Natural killer cell treated with Interleukin-12 subunit alpha and Interleukin-12 subunit beta and Interleukin-15 and Interleukin-18, amount 100 ng/mL, for 72 hours (primary cell): ENCODE results near the gene ORMDL1. TPM values are rescaled to one million over a fixed set of nuclear protein-coding genes. Genes with fewer than 3 reads are reported as not detected.

Experiments used
- ATAC-seq, 2 donors: fragments of 150-1000 bp; cut with Tn5 transposase in 1 of 2; sonication (Bioruptor Pico), chemical (Tn5 transposase) in 1 of 2; 2 replicates each; pipeline ENCODE4 v1.10.0; 2021
- DNase-seq: peaks from one replicate; pipeline ENCODE4 v3.0.0; 2022; ENCODE audit warnings: low spot score
- H3K27ac Mint-ChIP-seq, 2 donors: 1 replicate in 1 of 2; 2 replicates in 1 of 2; pipeline ENCODE4 v1.8.0; 2022; ENCODE audit warnings: mixed read lengths in 2 of 2, mild to moderate bottlenecking in 1 of 2, moderate library complexity in 1 of 2
- H3K27me3 Mint-ChIP-seq, 2 donors: 1 replicate in 1 of 2; 2 replicates in 1 of 2; pipeline ENCODE4 v1.8.0; 2022; ENCODE audit warnings: mixed read lengths in 2 of 2
- H3K36me3 Mint-ChIP-seq: one replicate; pipeline ENCODE4 v1.8.0; 2022; ENCODE audit warnings: mixed read lengths
- H3K4me1 Mint-ChIP-seq, 2 donors: 1 replicate in 1 of 2; 2 replicates in 1 of 2; pipeline ENCODE4 v1.8.0; 2022; ENCODE audit warnings: low read depth in 2 of 2, mixed read lengths in 2 of 2, mild to moderate bottlenecking in 1 of 2
- H3K4me3 Mint-ChIP-seq: one replicate; pipeline ENCODE4 v1.8.0; 2022; ENCODE audit warnings: mixed read lengths
- H3K9me3 Mint-ChIP-seq: 2 replicates; pipeline ENCODE4 v1.8.0; 2022; ENCODE audit warnings: mixed read lengths
- total RNA-seq, 2 donors: library from RNA; stranded (reverse); gene quantifications; one replicate each; pipeline ENCODE4 v1.2.3, GENCODE V29; 2022

The ORMDL1 gene
- total RNA-seq, 2 donors from 2014 or later: 73.1 to 94.4 TPM

DNA sequence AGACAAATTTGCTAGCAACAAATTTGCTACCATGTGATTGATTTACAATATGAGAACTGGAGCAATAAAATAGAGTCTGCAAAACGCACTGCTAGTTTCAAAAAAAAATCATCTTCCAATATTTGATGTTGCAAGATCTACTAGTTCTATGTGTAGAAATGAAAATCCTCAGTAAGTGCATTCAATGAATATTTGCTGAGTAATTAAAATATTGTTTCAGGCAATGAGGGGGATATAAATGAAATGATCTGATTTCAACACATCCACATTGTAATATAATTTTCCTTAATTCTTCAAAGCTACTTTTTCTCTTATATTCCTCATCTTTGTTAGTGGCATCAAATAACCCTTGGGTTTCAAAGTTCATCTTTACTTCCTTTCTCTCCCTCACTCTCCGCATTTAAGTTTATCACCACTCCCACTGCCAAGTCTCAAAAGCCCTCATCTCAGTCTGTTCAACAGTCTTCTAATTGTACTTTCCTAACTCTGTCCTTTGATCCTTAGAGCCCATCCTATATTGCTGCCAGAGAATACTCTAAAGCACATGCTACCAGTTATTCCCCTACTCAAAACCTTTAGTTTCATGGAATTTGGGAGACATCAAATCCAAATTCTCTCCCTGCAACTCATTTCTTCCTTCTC, 27.7 kb downstream of the ORMDL1 start:
- Mint-ChIP-seq H3K36me3 (no peaks in the 10 kb centered on the region), H3K27me3 (no peaks in the 10 kb centered on the region), H3K4me1 (no peaks in the 10 kb centered on the region), H3K4me3 (no peak overlapping the region), H3K9me3 (no peaks in the 10 kb centered on the region), H3K27ac (no peak overlapping the region)
- ATAC-seq: no peak
- no peak for DNase-seq

DNA sequence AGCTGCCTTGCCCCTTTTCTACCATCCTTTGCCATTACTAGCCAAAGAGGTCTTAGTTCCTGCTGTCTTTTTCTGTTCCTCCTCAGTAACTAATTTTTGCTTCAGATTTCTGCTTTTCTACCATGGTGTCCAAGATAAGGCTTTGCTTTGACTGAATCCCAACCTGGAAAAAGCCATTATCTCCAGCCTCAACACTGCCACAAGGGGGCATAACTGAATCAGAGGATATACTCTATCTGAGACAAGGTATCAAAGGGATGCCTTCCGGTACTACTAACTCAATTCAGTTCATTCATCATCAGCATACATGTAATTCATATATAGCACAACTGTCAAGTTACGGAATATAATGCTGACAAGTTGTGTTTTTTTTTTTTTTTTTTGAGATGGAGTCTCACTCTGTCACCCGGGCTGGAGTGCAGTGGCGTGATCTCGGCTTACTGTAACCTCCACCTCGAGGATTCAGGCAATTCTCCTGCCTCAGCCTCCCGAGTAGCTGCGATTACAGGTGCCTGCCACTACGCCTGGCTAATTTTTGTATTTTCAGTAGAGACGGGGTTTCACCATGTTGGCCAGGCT, 33.0 kb downstream of the ORMDL1 start:
- no peak for ATAC-seq
- H3K27ac Mint-ChIP-seq: no peak overlapping the region
- no peak for DNase-seq
- no peak overlapping the region for H3K4me3 Mint-ChIP-seq
- no peaks in the 10 kb centered on the region for H3K9me3 Mint-ChIP-seq
- peaks cover 0 to 3% of the 10 kb centered on the region in 2 donors for H3K4me1 Mint-ChIP-seq
- H3K36me3 Mint-ChIP-seq: no peaks in the 10 kb centered on the region
- H3K27me3 Mint-ChIP-seq: no peaks in the 10 kb centered on the region

GRCh38 chr2:189729430-189729829, 54.7 kb downstream of the ORMDL1 start:
- Mint-ChIP-seq H3K9me3 (no peaks in the 10 kb centered on the region), H3K27me3 (no peaks in the 10 kb centered on the region), H3K4me1 (no peaks in the 10 kb centered on the region), H3K36me3 (no peaks in the 10 kb centered on the region), H3K4me3 (no peak overlapping the region), H3K27ac (no peak overlapping the region)
- DNase-seq (no peak), ATAC-seq (no peak)

- no peak for DNase-seq
- ATAC-seq: no peak
- H3K4me1 Mint-ChIP-seq: peaks cover 0 to 4% of the 10 kb centered on the region in 2 donors
- H3K4me3 Mint-ChIP-seq: no peak overlapping the region
- no peak overlapping the region for H3K27ac Mint-ChIP-seq
- no peaks in the 10 kb centered on the region for H3K9me3 Mint-ChIP-seq
- no peaks in the 10 kb centered on the region for H3K27me3 Mint-ChIP-seq
- no peaks in the 10 kb centered on the region for H3K36me3 Mint-ChIP-seq
Measured at GRCh38 chr2:189726849-189727248, 57.3 kb downstream of the ORMDL1 start.

GRCh38 chr2:189726271-189726670, 57.9 kb downstream of the ORMDL1 start:
- Mint-ChIP-seq H3K27me3 (no peaks in the 10 kb centered on the region), H3K27ac (no peak overlapping the region), H3K9me3 (no peaks in the 10 kb centered on the region), H3K4me1 (peaks cover 0 to 4% of the 10 kb centered on the region in 2 donors), H3K36me3 (no peaks in the 10 kb centered on the region), H3K4me3 (no peak overlapping the region)
- DNase-seq: no peak
- ATAC-seq: no peak

DNA sequence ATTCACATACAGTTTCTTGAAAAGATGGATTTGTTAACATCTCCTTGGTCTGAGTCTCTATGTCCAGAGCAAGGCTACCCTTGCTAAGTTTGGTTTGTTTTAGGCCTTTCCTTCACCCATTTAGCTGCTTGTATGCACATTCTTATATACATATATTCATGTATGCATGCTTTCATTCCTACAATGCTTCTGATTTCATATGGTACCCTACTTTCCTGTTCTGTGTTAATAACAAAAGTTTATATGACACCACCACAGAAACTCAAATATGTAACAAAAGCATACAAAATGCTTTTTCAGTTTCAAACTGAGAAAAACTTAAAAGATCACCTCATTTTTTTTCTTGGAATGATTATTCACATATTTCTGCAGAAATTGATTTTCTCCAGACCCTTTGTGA, 60.9 kb downstream of the ORMDL1 start:
- no peak for DNase-seq
- ATAC-seq: peak in 1 of 2 donors; percentile 62
- Mint-ChIP-seq H3K36me3 (no peaks in the 10 kb centered on the region), H3K27ac (peak overlapping the region in 1 of 2 donors; percentile 33), H3K4me1 (peaks cover 0 to 4% of the 10 kb centered on the region in 2 donors), H3K4me3 (no peak overlapping the region), H3K27me3 (no peaks in the 10 kb centered on the region), H3K9me3 (no peaks in the 10 kb centered on the region)

Other genes starting within 250 kb of the ORMDL1 start
- gene SLC40A1, start 203.6 kb downstream of the ORMDL1 start, total RNA-seq: under 1 TPM; 0.10 to 0.47 TPM
- 10 to 100 TPM; 36.1 to 51.9 TPM for gene ASNSD1, start 122.9 kb downstream of the ORMDL1 start, total RNA-seq
- gene ANKAR, start 109.7 kb downstream of the ORMDL1 start, total RNA-seq: 1 to 10 TPM; 4.4 to 7.7 TPM
- 10 to 100 TPM in 1 of 2 donors, 1 to 10 TPM in 1; 7.2 to 11.0 TPM for gene OSGEPL1, start 21.5 kb downstream of the ORMDL1 start, total RNA-seq
- gene PMS1, start 111 bp upstream of the ORMDL1 start, total RNA-seq: 10 to 100 TPM; 37.1 to 54.0 TPM